Endothelial cell of umbilical vein (primary cell): Measurements from ENCODE around the gene C10orf53. TPM values are rescaled to one million over a fixed set of nuclear protein-coding genes. Genes with fewer than 3 reads are reported as not detected.

Source experiments
- BruUV-seq: library from RNA; stranded (reverse); fragments of 400-500 nt; replicated peaks from 2 replicates; lab custom pipeline; 2021; lab: Mats Ljungman, UMichigan
- CTCF ChIA-PET: fragments of 300-600, 350-600 bp; sonication (Branson Sonifier 250); formaldehyde crosslinking; loops from one replicate; lab custom pipeline; 2021; ENCODE audit warnings: antibody characterized with exemption, inconsistent platforms; lab: Charles Lee
- POLR2A ChIA-PET: fragments of 300-600, 350-600 bp; sonication (Branson Sonifier 250); formaldehyde crosslinking; loops from one replicate; lab custom pipeline; 2021; ENCODE audit warnings: antibody characterized with exemption, inconsistent platforms; lab: Charles Lee
- DNase-seq: peaks from one replicate; pipeline ENCODE4 v3.0.0-alpha.2; 2011; ENCODE audit warnings: low read depth, low spot score
- FAIRE-seq: peaks from 2 replicates; lab custom pipeline; 2011; peaks lifted over from hg19 to GRCh38; lab: Jason Lieb, UNC
- H2AFZ ChIP-seq: 2 replicates; pipeline ENCODE4 v1.6.0; 2012; ENCODE audit warnings: low read depth, low read length, control low read depth, inconsistent platforms
- H3K27ac ChIP-seq: 2 replicates; pipeline ENCODE4 v1.5.1; 2011; ENCODE audit warnings: low read depth, mild to moderate bottlenecking, control low read depth, low read length, moderate library complexity; ENCODE audit not compliant: insufficient read depth
- H3K27me3 ChIP-seq, 2 experiments: 2 replicates each; pipeline versions ENCODE4 v1.6.0 to v1.6.1; 2011; ENCODE audit warnings: low read length in 2 of 2, mixed read lengths in 1 of 2; ENCODE audit not compliant: control insufficient read depth in 2 of 2, insufficient read depth in 2 of 2
- H3K36me3 ChIP-seq, 2 experiments: 2 replicates in 1 of 2; 3 replicates in 1 of 2; pipeline ENCODE4 v1.5.1; 2011; ENCODE audit warnings: low read length in 2 of 2, mild to moderate bottlenecking in 1 of 2, moderate library complexity in 1 of 2; ENCODE audit not compliant: control insufficient read depth in 2 of 2, insufficient read depth in 2 of 2; ENCODE audit errors: extremely low read depth in 1 of 2
- H3K4me1 ChIP-seq: 3 replicates; pipeline ENCODE4 v1.5.1; 2011; ENCODE audit warnings: mild to moderate bottlenecking, low read length; ENCODE audit not compliant: control insufficient read depth, insufficient read depth; ENCODE audit errors: extremely low read depth
- H3K4me2 ChIP-seq: 2 replicates; pipeline ENCODE4 v1.6.1; 2011; ENCODE audit warnings: low read length, control low read depth, mixed read lengths; ENCODE audit not compliant: insufficient read depth
- H3K4me3 ChIP-seq, 3 experiments: fragments of 200-600 bp in 1 of 3; sonication (generic), shearing (Covaris generic) in 1 of 3; replicated peaks in 1 of 3; 2 replicates each; pipeline ENCODE4 v1.5.1; 2011 to 2016; ENCODE audit warnings: control low read depth in 3 of 3, low read length in 3 of 3, mild to moderate bottlenecking in 2 of 3, inconsistent platforms in 1 of 3, low read depth in 1 of 3, moderate library complexity in 1 of 3; ENCODE audit not compliant: insufficient read depth in 1 of 3
- H3K79me2 ChIP-seq: 2 replicates; pipeline ENCODE4 v1.6.0; 2012; ENCODE audit warnings: low read length, inconsistent platforms; ENCODE audit not compliant: control insufficient read depth, insufficient read depth
- H3K9ac ChIP-seq: replicated peaks from 2 replicates; pipeline ENCODE3; 2011; ENCODE audit warnings: low read length, control low read depth; ENCODE audit not compliant: insufficient read depth; ENCODE audit errors: extremely low read depth
- H3K9me1 ChIP-seq: replicated peaks from 3 replicates; pipeline ENCODE4 v1.6.0; 2011; ENCODE audit warnings: mild to moderate bottlenecking, low read length; ENCODE audit not compliant: control insufficient read depth, insufficient read depth; ENCODE audit errors: extremely low read depth
- H3K9me3 ChIP-seq: replicated peaks from 2 replicates; pipeline ENCODE4 v1.5.1; 2012; ENCODE audit warnings: low read length, inconsistent platforms; ENCODE audit not compliant: control insufficient read depth, insufficient read depth
- H4K20me1 ChIP-seq: replicated peaks from 2 replicates; pipeline ENCODE3; 2011; ENCODE audit warnings: mild to moderate bottlenecking, low read length; ENCODE audit not compliant: control insufficient read depth, insufficient read depth; ENCODE audit errors: extremely low read depth
- EZH2 ChIP-seq: IDR thresholded peaks from 2 replicates; pipeline ENCODE4 v1.6.1; 2012; ENCODE audit warnings: borderline replicate concordance, low read depth, mild to moderate bottlenecking, moderate library complexity, low read length, inconsistent platforms; ENCODE audit not compliant: severe bottlenecking
- FOS ChIP-seq: IDR thresholded peaks from 2 replicates; pipeline ENCODE4 v1.6.1; 2011; ENCODE audit warnings: mild to moderate bottlenecking, low read length, moderate library complexity, borderline replicate concordance; ENCODE audit not compliant: insufficient read depth
- GATA2 ChIP-seq: IDR thresholded peaks from 2 replicates; pipeline ENCODE4 v1.7.0; 2011; ENCODE audit warnings: low read depth, mild to moderate bottlenecking, moderate library complexity, mixed read lengths, low read length; ENCODE audit not compliant: insufficient read length, insufficient read depth
- JUN ChIP-seq: IDR thresholded peaks from 2 replicates; pipeline ENCODE4 v1.6.1; 2011; ENCODE audit warnings: borderline replicate concordance, low read depth; ENCODE audit not compliant: insufficient read length, insufficient read depth
- MYC ChIP-seq: IDR thresholded peaks from one replicate; pipeline ENCODE4 v1.6.1; 2011; ENCODE audit warnings: mild to moderate bottlenecking, low read depth, low read length
- POLR2A ChIP-seq: IDR thresholded peaks from 2 replicates; pipeline ENCODE4 v1.6.1; 2012; ENCODE audit warnings: low read depth, mild to moderate bottlenecking, control low read depth, low read length
- POLR2AphosphoS5 ChIP-seq: IDR thresholded peaks from 2 replicates; pipeline ENCODE4 v1.6.1; 2012; ENCODE audit warnings: low read depth, mild to moderate bottlenecking, control low read depth, low read length, moderate library complexity; ENCODE audit not compliant: insufficient read depth
- dilution Hi-C: fragments of 300-500 bp; cut with MboI; formaldehyde crosslinking; loops from one replicate; pipeline ENCODE4 v1.15.0; 2019; ENCODE audit warnings: low sequenced_read_pairs; ENCODE audit not compliant: extremely low pct_ligation_motif_present
- intact Hi-C: fragments of 100-400 bp; cut with micrococcal nuclease; formaldehyde crosslinking; loops from one replicate; pipeline ENCODE4 v1.10.0; 2022
- polyA plus RNA-seq, 4 experiments: library from polyadenylated mRNA; depleted of rRNA in 3 of 4; stranded (reverse) in 3 of 4; unstranded in 1 of 4; fragments of >200 nt; gene quantifications; 2 replicates each; pipeline versions ENCODE4 v1.2.1 to v1.2.3, GENCODE V29; 2011 to 2012; ENCODE audit warnings: missing spikeins in 1 of 4
- total RNA-seq: library from RNA; stranded (reverse); gene quantifications from 2 replicates; pipeline ENCODE4 v1.2.3, GENCODE V29; 2021
- TF ChIP-seq, protein P1 (sequence below): IDR thresholded peaks from 2 replicates; pipeline ENCODE4 v1.6.1; 2011; ENCODE audit not compliant: insufficient read depth, insufficient read length
- TF ChIP-seq, protein P2 (sequence below), 2 donors: IDR thresholded peaks; 1 replicate in 1 of 2; 2 replicates in 1 of 2; pipeline ENCODE4 v1.5.1; 2011; ENCODE audit warnings: low read length in 2 of 2, mild to moderate bottlenecking in 2 of 2, moderate library complexity in 2 of 2, control low read depth in 1 of 2, inconsistent platforms in 1 of 2, low read depth in 1 of 2; ENCODE audit not compliant: insufficient read depth in 1 of 2; ENCODE audit errors: extremely low read depth in 1 of 2

Gene C10orf53
- total and polyA plus RNA-seq, 2 donors (not counting 3 experiments of a cell fraction or from before 2014, with no cell fraction given) = not detected

DNA sequence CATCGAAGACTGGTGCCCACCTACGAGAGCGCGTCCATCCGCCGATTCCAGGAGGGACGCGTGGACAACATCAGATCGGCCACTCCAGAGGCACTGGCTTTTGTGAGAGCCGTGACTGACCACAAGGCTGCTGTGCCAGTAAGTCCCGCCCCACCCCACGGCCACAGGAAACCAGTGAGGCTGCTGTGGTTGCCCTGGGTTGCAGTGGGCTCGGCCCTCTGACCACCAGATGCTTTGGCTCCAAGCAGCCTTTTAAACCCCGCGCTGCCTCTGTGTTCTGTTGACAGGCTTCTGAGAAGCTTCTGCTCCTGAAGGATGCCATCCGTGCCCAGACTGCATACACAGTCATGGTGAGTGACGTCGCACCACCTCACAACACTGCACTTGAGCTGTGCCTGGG is 24.4 kb upstream of the C10orf53 start:
- Histone ChIP-seq H2AFZ (no peak overlapping the region), H3K79me2 (no peaks in the 10 kb centered on the region), H3K4me3 (no peak overlapping the region), H3K9me1 (no peaks in the 10 kb centered on the region), H4K20me1 (no peaks in the 10 kb centered on the region), H3K27me3 (no peaks in the 10 kb centered on the region), H3K4me1 (no peaks in the 10 kb centered on the region), H3K27ac (no peak overlapping the region), H3K4me2 (no peak overlapping the region), H3K9me3 (no peaks in the 10 kb centered on the region), H3K9ac (no peak overlapping the region), H3K36me3 (no peaks in the 10 kb centered on the region)
- TF ChIP-seq POLR2AphosphoS5 (no peak), FOS (no peak), EZH2 (no peak), GATA2 (no peak), JUN (no peak), MYC (no peak), POLR2A (no peak)
- TF ChIP-seq, protein P1, sequence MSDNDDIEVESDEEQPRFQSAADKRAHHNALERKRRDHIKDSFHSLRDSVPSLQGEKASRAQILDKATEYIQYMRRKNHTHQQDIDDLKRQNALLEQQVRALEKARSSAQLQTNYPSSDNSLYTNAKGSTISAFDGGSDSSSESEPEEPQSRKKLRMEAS = no peak
- TF ChIP-seq, protein P2, sequence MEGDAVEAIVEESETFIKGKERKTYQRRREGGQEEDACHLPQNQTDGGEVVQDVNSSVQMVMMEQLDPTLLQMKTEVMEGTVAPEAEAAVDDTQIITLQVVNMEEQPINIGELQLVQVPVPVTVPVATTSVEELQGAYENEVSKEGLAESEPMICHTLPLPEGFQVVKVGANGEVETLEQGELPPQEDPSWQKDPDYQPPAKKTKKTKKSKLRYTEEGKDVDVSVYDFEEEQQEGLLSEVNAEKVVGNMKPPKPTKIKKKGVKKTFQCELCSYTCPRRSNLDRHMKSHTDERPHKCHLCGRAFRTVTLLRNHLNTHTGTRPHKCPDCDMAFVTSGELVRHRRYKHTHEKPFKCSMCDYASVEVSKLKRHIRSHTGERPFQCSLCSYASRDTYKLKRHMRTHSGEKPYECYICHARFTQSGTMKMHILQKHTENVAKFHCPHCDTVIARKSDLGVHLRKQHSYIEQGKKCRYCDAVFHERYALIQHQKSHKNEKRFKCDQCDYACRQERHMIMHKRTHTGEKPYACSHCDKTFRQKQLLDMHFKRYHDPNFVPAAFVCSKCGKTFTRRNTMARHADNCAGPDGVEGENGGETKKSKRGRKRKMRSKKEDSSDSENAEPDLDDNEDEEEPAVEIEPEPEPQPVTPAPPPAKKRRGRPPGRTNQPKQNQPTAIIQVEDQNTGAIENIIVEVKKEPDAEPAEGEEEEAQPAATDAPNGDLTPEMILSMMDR (IDR thresholded peaks at IDR 0.05; ENCODE audit: extremely low read depth in 1 of 2, insufficient read depth in 1 of 2, low read depth in 1 of 2, low read length in 2 of 2) = no peak
- FAIRE-seq (no peak), DNase-seq (no peak)
- intact Hi-C loops = no loop called here
- dilution Hi-C loops = no loop called here
- ChIA-PET CTCF (interaction anchor here (1.4 kb wide), 1 partner anchor 10 kb away, joined by 4 read pairs; no protein-coding TSS in a partner anchor), POLR2A (no interaction called here)
- BruUV-seq = no TSS peak
